ENCODE data around the gene ZIC1. TPM values are rescaled to one million over a fixed set of nuclear protein-coding genes. Genes with fewer than 3 reads are reported as not detected.

The ZIC1 gene
- total and polyA plus RNA-seq, 9 of the 15 experiments (the other 6 are each of a cell fraction or from before 2014, with no cell fraction given) = 0.21 to 0.42 TPM; not detected in 7

- H3K27ac ChIP-seq (ENCODE audit: extremely low read depth, low read depth, low read length) = no peak overlapping the region
- no peaks in the 10 kb centered on the region for H3K36me3 ChIP-seq (ENCODE audit: control insufficient read depth, insufficient read depth, low read length)
- H3K27me3 ChIP-seq (ENCODE audit: control insufficient read depth in 2 of 2, insufficient read depth in 2 of 2, low read length in 2 of 2) = peaks cover 0 to 27% of the 10 kb centered on the region in 2 experiments; a peak in 3 of 5 replicates
- CTCF ChIA-PET (ENCODE audit: low intra/inter-chr PET ratio) = no interaction called here
- no peak overlapping the region for H2AFZ ChIP-seq (ENCODE audit: low read depth, low read length)
- 1% methylated on average over 19 of the region's 21 CpGs for whole genome bisulfite sequencing (ENCODE audit: insufficient coverage, low coverage, missing lambda C conversion rate)
- H3K4me2 ChIP-seq (ENCODE audit: insufficient read depth, low read length) = no peak overlapping the region
- no peak for TF ChIP-seq HLTF (IDR thresholded peaks at IDR 0.05)
- no peak for TF ChIP-seq SIRT6 (IDR thresholded peaks at IDR 0.05; ENCODE audit: low read depth, low read length)
- TF ChIP-seq RFX1 (IDR thresholded peaks at IDR 0.05) = peak; percentile 57
- in situ Hi-C loops (cut with MboI) = no loop called here
- no peak for ATAC-seq
- H3K79me2 ChIP-seq (ENCODE audit: control insufficient read depth, insufficient read depth, low read length) = no peaks in the 10 kb centered on the region
- no peaks in the 10 kb centered on the region for H3K4me1 ChIP-seq (replicated peaks in 1 of 2; ENCODE audit: control insufficient read depth in 2 of 2, insufficient read depth in 2 of 2, low read length in 2 of 2)
- no peak overlapping the region for H3K4me3 ChIP-seq
- FAIRE-seq = no peak
- DNase-seq (ENCODE audit: extremely low read depth in 1 of 4, low spot score in 3 of 4) = no peak
- H3K9me1 ChIP-seq (ENCODE audit: control insufficient read depth, insufficient read depth, low read length) = no peaks in the 10 kb centered on the region
- H3K9me3 ChIP-seq (replicated peaks; ENCODE audit: control insufficient read depth, insufficient read depth, low read depth, low read length) = no peaks in the 10 kb centered on the region
- intact Hi-C loops (cut with micrococcal nuclease) = no loop called here
- POLR2A ChIA-PET = no interaction called here
- no peak overlapping the region for H3K9ac ChIP-seq (ENCODE audit: insufficient read depth in 1 of 2, low read depth in 2 of 2, low read length in 2 of 2)
- H4K20me1 ChIP-seq (replicated peaks; ENCODE audit: control insufficient read depth, insufficient read depth, low read length) = no peaks in the 10 kb centered on the region
- BruUV-seq (replicated peaks) = no TSS peak
These were observed 48.3 kb upstream of the ZIC1 start for GRCh38 chr3:147360646-147361453.
